ENCODE measurements around the gene OCSTAMP. TPM values are rescaled to one million over a fixed set of nuclear protein-coding genes. Genes with fewer than 3 reads are reported as not detected.

Gene OCSTAMP, protein sequence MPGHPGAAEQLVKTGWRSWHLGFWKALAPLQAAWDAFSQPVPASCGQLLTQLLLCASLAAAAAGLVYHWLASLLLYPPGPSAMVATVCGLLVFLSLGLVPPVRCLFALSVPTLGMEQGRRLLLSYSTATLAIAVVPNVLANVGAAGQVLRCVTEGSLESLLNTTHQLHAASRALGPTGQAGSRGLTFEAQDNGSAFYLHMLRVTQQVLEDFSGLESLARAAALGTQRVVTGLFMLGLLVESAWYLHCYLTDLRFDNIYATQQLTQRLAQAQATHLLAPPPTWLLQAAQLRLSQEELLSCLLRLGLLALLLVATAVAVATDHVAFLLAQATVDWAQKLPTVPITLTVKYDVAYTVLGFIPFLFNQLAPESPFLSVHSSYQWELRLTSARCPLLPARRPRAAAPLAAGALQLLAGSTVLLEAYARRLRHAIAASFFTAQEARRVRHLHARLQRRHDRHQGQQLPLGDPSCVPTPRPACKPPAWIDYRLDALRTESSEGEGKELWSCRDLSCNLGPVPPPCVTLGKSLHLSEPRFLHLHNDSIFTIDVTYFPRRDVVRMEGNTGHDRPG
- total RNA-seq = not detected
- polyA plus RNA-seq = not detected
- not detected for total RNA-seq

DNA sequence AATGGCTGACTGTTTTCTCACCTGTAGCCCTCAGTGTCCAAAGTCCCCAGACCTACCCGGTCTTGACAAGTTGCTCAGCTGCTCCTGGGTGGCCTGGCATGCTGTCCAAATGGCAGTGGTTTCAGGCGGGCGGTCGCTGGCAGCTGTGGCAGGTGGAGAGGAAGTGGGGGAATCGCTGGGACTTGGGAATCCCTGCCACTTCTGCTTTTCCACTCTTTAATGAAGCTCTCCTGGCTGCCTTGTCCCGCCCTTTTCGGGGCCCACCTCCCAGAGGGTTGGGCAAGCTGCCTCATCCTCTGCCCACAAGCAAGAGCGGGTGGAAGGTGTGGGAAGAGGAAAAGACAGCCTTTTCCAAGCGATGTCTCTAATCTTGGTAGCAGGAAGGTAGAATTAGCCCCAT lies at the start of gene OCSTAMP:
OCSTAMP (minus strand) TSS at position 194 of the 400 bp plus-strand sequence; CDS start at position 100, 94 bp downstream.
- ChIA-PET CTCF (no interaction called here), POLR2A (interaction anchor here (0.6 to 1.2 kb wide), 2 partner anchors 20 to 30 kb away, joined by 3 read pairs; no protein-coding TSS in a partner anchor)
- no peak within 1 kb of the TSS for H3K27ac ChIP-seq (ENCODE audit: low read depth, low read length)
- no peak for ATAC-seq
- peak within 1 kb of the TSS in 1 of 9 donors; percentile 55 for H3K27ac Mint-ChIP-seq
- H3K36me3 Mint-ChIP-seq = no peaks in the 10 kb centered on the region
- H3K27me3 ChIP-seq (ENCODE audit: control insufficient read depth in 2 of 2, insufficient read depth in 2 of 2, low read length in 2 of 2) = no peaks in the 10 kb centered on the region
- H3K4me1 ChIP-seq (ENCODE audit: control insufficient read depth in 2 of 2, insufficient read depth in 2 of 2, low read length in 2 of 2) = peaks cover 7 to 23% of the 10 kb centered on the region in 2 donors
- H3K4me3 ChIP-seq (ENCODE audit: low read length) = no peak within 1 kb of the TSS
- no peaks in the 10 kb centered on the region for H3K9me3 ChIP-seq (ENCODE audit: control insufficient read depth in 2 of 3, low read length in 3 of 3)
- peaks cover 10 to 56% (median 13%) of the 10 kb centered on the region in 7 donors for H3K4me1 Mint-ChIP-seq
- no peak for DNase-seq
- peaks cover 0 to 2% (median 0%) of the 10 kb centered on the region in 11 donors for H3K9me3 Mint-ChIP-seq
- H3K4me3 Mint-ChIP-seq = no peak within 1 kb of the TSS
- H3K27me3 Mint-ChIP-seq = peaks cover 0 to 5% (median 0%) of the 10 kb centered on the region in 5 donors
- no peaks in the 10 kb centered on the region for H3K36me3 ChIP-seq (ENCODE audit: control insufficient read depth in 2 of 3, insufficient read depth in 3 of 3, low read length in 3 of 3)
- intact Hi-C loops (cut with micrococcal nuclease) = no loop called here

DNA sequence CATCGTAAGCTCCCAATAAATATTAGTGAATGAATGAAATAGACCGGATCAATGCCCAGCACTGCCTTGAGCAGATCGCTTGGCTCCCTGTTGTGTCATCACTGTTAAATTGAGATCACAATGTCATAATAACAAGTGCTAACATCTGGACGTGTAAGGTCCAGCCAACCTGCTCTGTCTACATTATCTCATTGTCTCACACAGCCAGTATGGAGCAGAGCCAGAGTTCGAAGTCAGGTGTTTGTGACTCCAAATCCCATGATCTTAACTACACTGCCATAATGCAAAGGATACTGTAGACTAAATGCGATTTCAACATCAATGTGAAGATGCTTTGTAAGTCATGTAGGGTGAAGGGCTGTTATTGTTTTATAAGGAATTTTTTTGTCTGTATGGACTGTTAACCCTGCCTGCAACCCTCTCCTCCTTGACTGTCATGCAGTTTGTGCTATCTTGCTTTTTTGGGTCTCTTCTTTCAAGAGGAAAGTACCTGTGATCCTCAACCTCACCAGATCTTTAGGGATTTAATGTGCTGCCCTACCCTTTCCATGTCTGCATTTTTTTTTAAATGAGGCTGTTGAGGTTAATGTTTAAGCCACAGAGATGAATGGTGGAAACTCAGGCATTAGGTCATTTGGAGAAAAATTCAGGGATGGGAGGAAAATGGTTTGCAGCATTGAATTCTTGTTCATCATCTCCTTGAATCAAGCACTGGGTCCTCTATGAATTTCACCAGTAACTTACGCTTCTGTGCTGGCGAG lies 49.0 kb upstream of the OCSTAMP start:
- peaks cover 9 to 24% (median 16%) of the 10 kb centered on the region in 5 donors for H3K27me3 Mint-ChIP-seq
- ATAC-seq = no peak
- Histone ChIP-seq H3K4me1 (ENCODE audit: control insufficient read depth in 2 of 2, insufficient read depth in 2 of 2, low read length in 2 of 2) (no peaks in the 10 kb centered on the region), H3K9me3 (ENCODE audit: control insufficient read depth in 2 of 3, low read length in 3 of 3) (no peaks in the 10 kb centered on the region), H3K27ac (ENCODE audit: low read depth, low read length) (no peak overlapping the region), H3K27me3 (ENCODE audit: control insufficient read depth in 2 of 2, insufficient read depth in 2 of 2, low read length in 2 of 2) (no peaks in the 10 kb centered on the region), H3K4me3 (ENCODE audit: low read length) (no peak overlapping the region), H3K36me3 (ENCODE audit: control insufficient read depth in 2 of 3, insufficient read depth in 3 of 3, low read length in 3 of 3) (no peaks in the 10 kb centered on the region)
- DNase-seq = no peak
- peak overlapping the region in 1 of 9 donors; percentile 23 for H3K27ac Mint-ChIP-seq
- ChIA-PET POLR2A (no interaction called here), CTCF (no interaction called here)
- H3K9me3 Mint-ChIP-seq = peaks cover 0 to 3% (median 0%) of the 10 kb centered on the region in 11 donors
- H3K36me3 Mint-ChIP-seq = no peaks in the 10 kb centered on the region
- H3K4me1 Mint-ChIP-seq = peaks cover 0 to 16% (median 0%) of the 10 kb centered on the region in 7 donors
- no peak overlapping the region for H3K4me3 Mint-ChIP-seq
- intact Hi-C loops (cut with micrococcal nuclease) = loop anchor here in 1 of 2 donors (1.0 kb wide), 1 partner anchor 8 kb away; no protein-coding TSS in a partner anchor

DNA sequence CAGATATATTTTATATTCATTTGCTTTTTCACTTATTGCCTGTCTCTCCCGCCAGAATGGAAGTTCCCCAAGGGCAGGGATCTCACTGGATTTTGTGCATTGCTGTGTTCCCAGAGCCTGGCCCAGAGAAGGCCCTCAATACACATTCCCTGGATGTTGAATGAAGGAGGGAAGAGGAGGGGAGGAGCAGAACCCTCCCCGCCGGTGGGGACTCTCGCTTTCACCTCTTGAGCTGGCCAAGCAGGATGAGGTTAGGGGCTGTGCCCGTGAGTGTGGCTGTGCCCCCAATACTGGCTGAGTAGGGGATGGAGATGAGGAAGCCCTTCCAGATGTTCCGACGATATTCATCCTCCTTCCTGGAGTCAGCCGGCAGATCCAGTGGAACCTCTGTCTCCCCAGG lies 45.5 kb upstream of the OCSTAMP start:
- ChIA-PET POLR2A (no interaction called here), CTCF (no interaction called here)
- no peak overlapping the region for H3K27ac ChIP-seq (ENCODE audit: low read depth, low read length)

DNA sequence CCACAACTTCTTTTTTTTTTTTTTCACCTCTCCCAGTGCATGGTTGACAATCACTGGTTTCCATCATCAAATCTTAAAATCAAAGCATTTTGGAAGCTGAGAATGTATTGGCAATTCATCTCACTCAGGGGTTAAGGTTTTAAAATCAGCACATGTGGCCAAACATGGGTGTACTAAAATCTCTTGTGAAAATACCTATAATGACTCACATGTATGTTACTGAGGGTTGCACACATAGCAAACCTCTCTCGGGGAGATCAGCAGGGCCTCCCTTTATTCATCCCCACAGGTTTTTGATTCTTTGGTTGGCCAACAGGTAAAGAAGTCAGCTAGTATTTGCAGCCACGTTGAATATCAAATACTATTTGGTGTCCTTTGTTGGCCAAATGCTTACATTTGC lies 44.3 kb upstream of the OCSTAMP start:
- POLR2A ChIA-PET = no interaction called here
- CTCF ChIA-PET = no interaction called here
- Mint-ChIP-seq H3K27ac (no peak overlapping the region), H3K4me3 (no peak overlapping the region), H3K9me3 (no peaks in the 10 kb centered on the region), H3K36me3 (no peaks in the 10 kb centered on the region), H3K27me3 (peaks cover 10 to 21% (median 13%) of the 10 kb centered on the region in 5 donors), H3K4me1 (no peaks in the 10 kb centered on the region)
- no peaks in the 10 kb centered on the region for H3K4me1 ChIP-seq (ENCODE audit: control insufficient read depth in 2 of 2, insufficient read depth in 2 of 2, low read length in 2 of 2)
- ATAC-seq (no peak), DNase-seq (no peak)
- no peak overlapping the region for H3K27ac ChIP-seq (ENCODE audit: low read depth, low read length)
- H3K36me3 ChIP-seq (ENCODE audit: control insufficient read depth in 2 of 3, insufficient read depth in 3 of 3, low read length in 3 of 3) = no peaks in the 10 kb centered on the region
- intact Hi-C loops (cut with micrococcal nuclease) = no loop called here
- no peaks in the 10 kb centered on the region for H3K9me3 ChIP-seq (ENCODE audit: control insufficient read depth in 2 of 3, low read length in 3 of 3)
- no peak overlapping the region for H3K4me3 ChIP-seq (ENCODE audit: low read length)
- H3K27me3 ChIP-seq (ENCODE audit: control insufficient read depth in 2 of 2, insufficient read depth in 2 of 2, low read length in 2 of 2) = no peaks in the 10 kb centered on the region

More for the DNA sequence above, 45.5 kb upstream of the OCSTAMP start:
- DNase-seq = no peak
- Histone ChIP-seq H3K4me1 (ENCODE audit: control insufficient read depth in 2 of 2, insufficient read depth in 2 of 2, low read length in 2 of 2) (no peaks in the 10 kb centered on the region), H3K9me3 (ENCODE audit: control insufficient read depth in 2 of 3, low read length in 3 of 3) (no peaks in the 10 kb centered on the region), H3K36me3 (ENCODE audit: control insufficient read depth in 2 of 3, insufficient read depth in 3 of 3, low read length in 3 of 3) (no peaks in the 10 kb centered on the region), H3K27me3 (ENCODE audit: control insufficient read depth in 2 of 2, insufficient read depth in 2 of 2, low read length in 2 of 2) (no peaks in the 10 kb centered on the region), H3K4me3 (ENCODE audit: low read length) (no peak overlapping the region)
- Mint-ChIP-seq H3K27ac (no peak overlapping the region), H3K4me3 (no peak overlapping the region), H3K27me3 (peaks cover 14 to 24% (median 16%) of the 10 kb centered on the region in 5 donors), H3K4me1 (peaks cover 0 to 3% (median 0%) of the 10 kb centered on the region in 7 donors), H3K36me3 (no peaks in the 10 kb centered on the region), H3K9me3 (no peaks in the 10 kb centered on the region)
- ATAC-seq = no peak
- intact Hi-C loops (cut with micrococcal nuclease) = no loop called here

DNA sequence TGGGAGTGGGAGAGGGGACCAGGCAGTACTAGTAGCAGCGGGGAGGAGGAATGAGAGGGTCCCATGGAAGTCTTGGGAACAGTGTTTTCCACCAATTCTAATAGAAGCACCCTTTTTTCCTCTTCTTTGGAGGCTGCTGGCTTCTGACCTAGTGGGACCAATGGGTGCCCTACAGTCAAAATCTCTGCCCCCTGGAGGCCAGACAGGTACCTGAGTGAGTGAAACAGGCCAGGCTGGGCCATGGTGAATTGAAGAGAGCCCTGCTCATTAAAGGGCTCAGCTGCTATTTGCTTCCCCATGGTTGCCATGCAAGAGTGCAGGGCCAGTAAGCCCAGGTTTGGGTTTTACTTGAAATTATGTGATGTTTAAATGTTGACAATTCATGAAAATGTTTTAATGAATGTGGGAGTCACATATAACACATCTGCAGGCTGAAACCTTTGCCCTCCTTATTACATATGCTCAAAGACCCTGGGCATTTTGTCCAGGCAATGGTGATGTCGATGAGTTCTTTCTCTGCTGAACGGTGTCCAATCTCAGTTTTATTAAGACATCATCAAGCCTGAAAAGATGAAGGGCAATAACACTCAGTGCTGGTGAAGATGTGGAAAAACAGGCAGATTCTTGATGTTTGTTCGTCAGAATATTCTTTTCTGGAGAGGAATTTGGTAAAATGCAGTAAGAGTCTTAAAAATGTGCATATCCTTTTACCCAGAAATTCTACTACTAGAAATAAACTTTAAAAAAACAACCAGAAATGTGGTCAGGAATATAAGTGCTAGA lies 42.3 kb upstream of the OCSTAMP start:
- Histone ChIP-seq H3K27ac (ENCODE audit: low read depth, low read length) (no peak overlapping the region), H3K36me3 (ENCODE audit: control insufficient read depth in 2 of 3, insufficient read depth in 3 of 3, low read length in 3 of 3) (no peaks in the 10 kb centered on the region), H3K4me1 (ENCODE audit: control insufficient read depth in 2 of 2, insufficient read depth in 2 of 2, low read length in 2 of 2) (no peaks in the 10 kb centered on the region), H3K4me3 (ENCODE audit: low read length) (no peak overlapping the region), H3K9me3 (ENCODE audit: control insufficient read depth in 2 of 3, low read length in 3 of 3) (no peaks in the 10 kb centered on the region), H3K27me3 (ENCODE audit: control insufficient read depth in 2 of 2, insufficient read depth in 2 of 2, low read length in 2 of 2) (no peaks in the 10 kb centered on the region)
- DNase-seq (no peak), ATAC-seq (no peak)
- peaks cover 0 to 2% (median 0%) of the 10 kb centered on the region in 11 donors for H3K9me3 Mint-ChIP-seq
- H3K36me3 Mint-ChIP-seq = no peaks in the 10 kb centered on the region
- POLR2A ChIA-PET = no interaction called here
- peaks cover 4 to 14% (median 14%) of the 10 kb centered on the region in 5 donors for H3K27me3 Mint-ChIP-seq
- CTCF ChIA-PET = no interaction called here
- H3K4me1 Mint-ChIP-seq = peaks cover 0 to 8% (median 0%) of the 10 kb centered on the region in 7 donors
- H3K4me3 Mint-ChIP-seq = no peak overlapping the region
- no peak overlapping the region for H3K27ac Mint-ChIP-seq
- intact Hi-C loops (cut with micrococcal nuclease) = no loop called here

DNA sequence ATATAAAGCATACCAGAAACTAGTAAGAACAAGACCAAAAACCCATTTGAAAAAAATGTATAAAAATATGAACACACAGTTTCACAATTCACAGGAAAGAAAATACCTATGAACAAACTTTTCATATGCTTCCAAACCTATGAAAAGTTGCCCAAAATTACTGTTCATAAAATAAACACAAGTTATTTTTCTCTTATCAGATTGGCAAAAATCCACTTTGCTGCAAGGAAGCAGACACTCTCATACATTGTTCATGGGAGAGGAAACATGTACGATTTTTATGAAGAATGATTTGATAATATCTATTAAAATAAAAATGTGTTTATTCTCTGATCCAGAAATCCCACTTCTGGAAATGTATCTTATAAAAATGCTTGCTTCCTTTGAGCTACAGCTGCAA lies 40.0 kb upstream of the OCSTAMP start:
- no peak for ATAC-seq
- H3K27me3 ChIP-seq (ENCODE audit: control insufficient read depth in 2 of 2, insufficient read depth in 2 of 2, low read length in 2 of 2) = no peaks in the 10 kb centered on the region
- no peaks in the 10 kb centered on the region for H3K36me3 ChIP-seq (ENCODE audit: control insufficient read depth in 2 of 3, insufficient read depth in 3 of 3, low read length in 3 of 3)
- no peaks in the 10 kb centered on the region for H3K9me3 ChIP-seq (ENCODE audit: control insufficient read depth in 2 of 3, low read length in 3 of 3)
- Mint-ChIP-seq H3K4me3 (no peak overlapping the region), H3K36me3 (no peaks in the 10 kb centered on the region), H3K27ac (no peak overlapping the region), H3K9me3 (peaks cover 0 to 2% (median 0%) of the 10 kb centered on the region in 11 donors), H3K27me3 (peaks cover under 1 to 8% (median 5%) of the 10 kb centered on the region in 5 donors), H3K4me1 (peaks cover 0 to 8% (median 0%) of the 10 kb centered on the region in 7 donors)
- no peak overlapping the region for H3K27ac ChIP-seq (ENCODE audit: low read depth, low read length)
- CTCF ChIA-PET = no interaction called here
- intact Hi-C loops (cut with micrococcal nuclease) = no loop called here
- POLR2A ChIA-PET = no interaction called here
- no peaks in the 10 kb centered on the region for H3K4me1 ChIP-seq (ENCODE audit: control insufficient read depth in 2 of 2, insufficient read depth in 2 of 2, low read length in 2 of 2)
- DNase-seq = no peak
- no peak overlapping the region for H3K4me3 ChIP-seq (ENCODE audit: low read length)
